Measurements from ENCODE around the gene LSM14B.

DNA sequence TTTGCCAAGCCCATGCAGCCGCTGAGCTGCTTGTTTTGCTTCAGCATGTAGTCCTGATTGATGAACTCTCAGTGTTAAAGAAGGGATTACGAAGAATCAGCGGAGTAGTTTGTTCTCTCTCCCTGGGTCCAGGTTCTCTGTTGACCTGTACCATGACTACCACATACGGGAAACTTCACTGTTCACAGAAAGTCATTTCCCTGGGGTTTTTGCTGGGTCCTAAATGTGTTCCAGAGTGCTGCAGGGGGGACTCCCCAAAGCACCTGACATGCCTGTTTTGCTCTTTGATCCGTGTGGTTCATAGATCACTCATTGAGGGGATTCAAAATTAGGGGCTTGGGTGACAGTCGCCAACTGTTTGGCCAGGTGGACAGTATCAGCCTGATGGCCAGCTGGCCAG lies 5.5 kb downstream of the LSM14B start:
- TF ChIP-seq, protein P1, sequence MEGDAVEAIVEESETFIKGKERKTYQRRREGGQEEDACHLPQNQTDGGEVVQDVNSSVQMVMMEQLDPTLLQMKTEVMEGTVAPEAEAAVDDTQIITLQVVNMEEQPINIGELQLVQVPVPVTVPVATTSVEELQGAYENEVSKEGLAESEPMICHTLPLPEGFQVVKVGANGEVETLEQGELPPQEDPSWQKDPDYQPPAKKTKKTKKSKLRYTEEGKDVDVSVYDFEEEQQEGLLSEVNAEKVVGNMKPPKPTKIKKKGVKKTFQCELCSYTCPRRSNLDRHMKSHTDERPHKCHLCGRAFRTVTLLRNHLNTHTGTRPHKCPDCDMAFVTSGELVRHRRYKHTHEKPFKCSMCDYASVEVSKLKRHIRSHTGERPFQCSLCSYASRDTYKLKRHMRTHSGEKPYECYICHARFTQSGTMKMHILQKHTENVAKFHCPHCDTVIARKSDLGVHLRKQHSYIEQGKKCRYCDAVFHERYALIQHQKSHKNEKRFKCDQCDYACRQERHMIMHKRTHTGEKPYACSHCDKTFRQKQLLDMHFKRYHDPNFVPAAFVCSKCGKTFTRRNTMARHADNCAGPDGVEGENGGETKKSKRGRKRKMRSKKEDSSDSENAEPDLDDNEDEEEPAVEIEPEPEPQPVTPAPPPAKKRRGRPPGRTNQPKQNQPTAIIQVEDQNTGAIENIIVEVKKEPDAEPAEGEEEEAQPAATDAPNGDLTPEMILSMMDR (IDR thresholded peaks at IDR 0.05) = no peak
- TF ChIP-seq POLR2A (IDR thresholded peaks at IDR 0.05) = no peak

Data from Peyer's patch (tissue), 4 donors.